DOHH2 (cell line): ENCODE measurements around the gene PTBP2.

ENCODE experiments used
- H3F3A ChIP-seq: fragments of 200-600 bp; sonication (generic), shearing (Covaris generic); 2 replicates; pipeline ENCODE4 v1.6.0; 2016; ENCODE audit warnings: antibody characterized with exemption, mild to moderate bottlenecking; ENCODE audit not compliant: control insufficient read depth, insufficient read depth
- H3K27ac ChIP-seq: fragments of 200-600 bp; sonication (generic); 2 replicates; pipeline ENCODE4 v1.5.1; 2014; ENCODE audit warnings: low read depth, mild to moderate bottlenecking, low read length, moderate library complexity
- H3K27me3 ChIP-seq: fragments of 200-600 bp; sonication (generic); 2 replicates; pipeline ENCODE4 v1.6.1; 2014; ENCODE audit warnings: mild to moderate bottlenecking, low read length, mixed read lengths; ENCODE audit not compliant: control insufficient read depth
- H3K36me3 ChIP-seq: fragments of 200-600 bp; sonication (generic); 2 replicates; pipeline ENCODE4 v1.6.1; 2014; ENCODE audit warnings: mild to moderate bottlenecking, low read length, moderate library complexity, mixed read lengths; ENCODE audit not compliant: control insufficient read depth
- H3K4me1 ChIP-seq: fragments of 200-600 bp; sonication (generic); 2 replicates; pipeline ENCODE4 v1.6.1; 2014; ENCODE audit warnings: mild to moderate bottlenecking, low read length, mixed read lengths; ENCODE audit not compliant: control insufficient read depth
- H3K4me2 ChIP-seq: fragments of 200-600 bp; sonication (generic); 2 replicates; pipeline ENCODE4 v1.6.0; 2014; ENCODE audit warnings: mild to moderate bottlenecking, low read length, moderate library complexity
- H3K4me3 ChIP-seq: fragments of 200-600 bp; sonication (generic); 2 replicates; pipeline ENCODE4 v1.5.1; 2014; ENCODE audit warnings: mild to moderate bottlenecking, low read length, mixed read lengths
- H3K79me2 ChIP-seq: fragments of 200-600 bp; sonication (generic); 2 replicates; pipeline ENCODE4 v1.6.1; 2014; ENCODE audit warnings: mild to moderate bottlenecking, low read length, mixed read lengths; ENCODE audit not compliant: control insufficient read depth
- H3K9me2 ChIP-seq: fragments of 200-600 bp; sonication (generic); replicated peaks from 2 replicates; pipeline ENCODE4 v1.6.1; 2014; ENCODE audit warnings: mild to moderate bottlenecking, low read length, mixed read lengths; ENCODE audit not compliant: control insufficient read depth
- H3K9me3 ChIP-seq: fragments of 200-600 bp; sonication (generic); 2 replicates; pipeline ENCODE4 v1.6.1; 2014; ENCODE audit warnings: antibody characterized with exemption, low read length, mixed read lengths; ENCODE audit not compliant: control insufficient read depth, insufficient read depth
- H4K20me1 ChIP-seq: fragments of 200-600 bp; sonication (generic); 2 replicates; pipeline ENCODE4 v1.6.0; 2014; ENCODE audit warnings: low read depth, mild to moderate bottlenecking, antibody characterized with exemption, low read length, moderate library complexity; ENCODE audit not compliant: control insufficient read depth, insufficient read depth
- EZH2phosphoT487 ChIP-seq: fragments of 200-600 bp; sonication (generic); IDR thresholded peaks from 2 replicates; pipeline ENCODE4 v1.6.1; 2017; ENCODE audit warnings: borderline replicate concordance, mild to moderate bottlenecking, antibody characterized with exemption, low read length, moderate library complexity, mixed read lengths
- TF ChIP-seq, protein P1 (sequence below): fragments of 200-600 bp; sonication (generic); IDR thresholded peaks from one replicate; pipeline ENCODE4 v1.5.1; 2014; ENCODE audit warnings: antibody characterized with exemption, mild to moderate bottlenecking, low read depth, low read length; ENCODE audit not compliant: poor library complexity, severe bottlenecking

The PTBP2 gene

DNA sequence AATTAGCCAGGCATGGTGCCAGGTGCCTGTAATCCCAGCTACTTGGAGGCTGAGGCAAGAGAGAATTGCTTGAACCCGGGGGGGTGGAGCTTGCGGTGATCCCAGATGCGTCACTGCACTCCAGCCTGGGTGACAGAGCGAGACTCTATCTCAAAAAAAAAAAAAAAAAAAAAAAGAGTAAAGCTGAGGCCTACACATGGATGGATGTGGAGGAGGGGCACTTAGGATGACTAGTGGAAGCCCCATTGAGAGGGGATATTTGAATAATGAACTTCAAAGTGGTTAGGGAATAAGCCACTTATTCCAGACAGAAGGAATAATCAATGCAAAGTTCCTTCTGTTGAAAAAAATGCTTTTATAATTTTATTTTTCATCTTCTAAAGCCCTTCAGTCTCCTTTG lies 51.4 kb downstream of the PTBP2 start:
- Histone ChIP-seq H3F3A (peaks cover 2% of the 10 kb centered on the region; the same call in 1 of the 2 replicates), H3K27me3 (no peaks in the 10 kb centered on the region), H3K4me3 (no peak overlapping the region), H3K79me2 (peaks cover 4% of the 10 kb centered on the region), H3K9me3 (no peaks in the 10 kb centered on the region), H3K4me2 (no peak overlapping the region), H3K36me3 (peaks cover 79% of the 10 kb centered on the region), H3K4me1 (no peaks in the 10 kb centered on the region), H3K9me2 (no peaks in the 10 kb centered on the region), H4K20me1 (peaks cover 3% of the 10 kb centered on the region; the same call in 1 of the 2 replicates), H3K27ac (no peak overlapping the region)
- no peak for TF ChIP-seq EZH2phosphoT487
- TF ChIP-seq, protein P1, sequence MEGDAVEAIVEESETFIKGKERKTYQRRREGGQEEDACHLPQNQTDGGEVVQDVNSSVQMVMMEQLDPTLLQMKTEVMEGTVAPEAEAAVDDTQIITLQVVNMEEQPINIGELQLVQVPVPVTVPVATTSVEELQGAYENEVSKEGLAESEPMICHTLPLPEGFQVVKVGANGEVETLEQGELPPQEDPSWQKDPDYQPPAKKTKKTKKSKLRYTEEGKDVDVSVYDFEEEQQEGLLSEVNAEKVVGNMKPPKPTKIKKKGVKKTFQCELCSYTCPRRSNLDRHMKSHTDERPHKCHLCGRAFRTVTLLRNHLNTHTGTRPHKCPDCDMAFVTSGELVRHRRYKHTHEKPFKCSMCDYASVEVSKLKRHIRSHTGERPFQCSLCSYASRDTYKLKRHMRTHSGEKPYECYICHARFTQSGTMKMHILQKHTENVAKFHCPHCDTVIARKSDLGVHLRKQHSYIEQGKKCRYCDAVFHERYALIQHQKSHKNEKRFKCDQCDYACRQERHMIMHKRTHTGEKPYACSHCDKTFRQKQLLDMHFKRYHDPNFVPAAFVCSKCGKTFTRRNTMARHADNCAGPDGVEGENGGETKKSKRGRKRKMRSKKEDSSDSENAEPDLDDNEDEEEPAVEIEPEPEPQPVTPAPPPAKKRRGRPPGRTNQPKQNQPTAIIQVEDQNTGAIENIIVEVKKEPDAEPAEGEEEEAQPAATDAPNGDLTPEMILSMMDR = no peak

GRCh38 chr1:96782206-96782605 lies 60.6 kb downstream of the PTBP2 start:
- Histone ChIP-seq H3K4me2 (no peak overlapping the region), H3K4me3 (no peak overlapping the region), H3K9me3 (no peaks in the 10 kb centered on the region), H3K36me3 (peaks cover 88% of the 10 kb centered on the region), H3K4me1 (no peaks in the 10 kb centered on the region), H3K9me2 (no peaks in the 10 kb centered on the region), H4K20me1 (no peaks in the 10 kb centered on the region), H3K27ac (no peak overlapping the region), H3F3A (no peaks in the 10 kb centered on the region), H3K79me2 (no peaks in the 10 kb centered on the region), H3K27me3 (no peaks in the 10 kb centered on the region)
- no peak for TF ChIP-seq EZH2phosphoT487
- TF ChIP-seq, protein P1 = no peak

GRCh38 chr1:96782856-96783255 lies 61.3 kb downstream of the PTBP2 start:
- H3K4me3 ChIP-seq = no peak overlapping the region
- no peak for TF ChIP-seq EZH2phosphoT487
- TF ChIP-seq, protein P1 = no peak
- H3K4me1 ChIP-seq = no peaks in the 10 kb centered on the region
- peaks cover 89% of the 10 kb centered on the region for H3K36me3 ChIP-seq
- no peaks in the 10 kb centered on the region for H3K9me2 ChIP-seq
- no peaks in the 10 kb centered on the region for H3K27me3 ChIP-seq
- no peaks in the 10 kb centered on the region for H4K20me1 ChIP-seq
- no peaks in the 10 kb centered on the region for H3F3A ChIP-seq
- no peak overlapping the region for H3K4me2 ChIP-seq
- H3K79me2 ChIP-seq = no peaks in the 10 kb centered on the region
- no peak overlapping the region for H3K27ac ChIP-seq
- no peaks in the 10 kb centered on the region for H3K9me3 ChIP-seq

DNA sequence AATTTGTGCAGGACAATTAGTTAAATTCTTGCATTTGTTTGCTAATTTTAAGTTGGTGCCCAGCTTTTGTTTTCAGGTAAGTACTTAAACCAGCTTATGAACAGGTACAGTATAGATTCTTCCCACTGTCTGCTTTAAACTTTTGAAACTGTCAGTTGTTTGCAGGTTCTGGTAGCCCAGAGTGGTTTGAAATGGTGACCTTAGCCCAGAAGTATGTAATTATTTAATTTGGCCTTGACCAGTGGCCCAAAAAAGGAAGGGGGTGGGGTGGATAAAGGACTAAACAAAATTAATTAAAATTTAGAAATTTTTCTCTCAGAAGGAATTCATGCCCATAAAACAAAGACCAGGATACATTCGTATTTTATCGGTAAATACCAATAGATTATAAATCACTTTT lies 69.0 kb downstream of the PTBP2 start:
- H3K4me3 ChIP-seq = no peak overlapping the region
- no peaks in the 10 kb centered on the region for H3K9me2 ChIP-seq
- H3K27ac ChIP-seq = no peak overlapping the region
- H3F3A ChIP-seq = no peaks in the 10 kb centered on the region
- TF ChIP-seq EZH2phosphoT487 = no peak
- TF ChIP-seq, protein P1 = no peak
- H3K36me3 ChIP-seq = peaks cover 68% of the 10 kb centered on the region
- H3K4me1 ChIP-seq = no peaks in the 10 kb centered on the region
- H3K9me3 ChIP-seq = no peaks in the 10 kb centered on the region
- no peaks in the 10 kb centered on the region for H3K27me3 ChIP-seq
- H3K79me2 ChIP-seq = no peaks in the 10 kb centered on the region
- no peaks in the 10 kb centered on the region for H4K20me1 ChIP-seq
- H3K4me2 ChIP-seq = no peak overlapping the region
